Gastrocnemius medialis (tissue), 4 donors: ENCODE results near the gene PDE4D.

Experiments used
- POLR2A ChIP-seq, 2 donors: fragments of 450-650 bp; IDR thresholded peaks; one replicate each; pipeline ENCODE4 v1.6.1; 2017; ENCODE audit warnings: antibody characterized with exemption in 2 of 2, mild to moderate bottlenecking in 2 of 2, moderate library complexity in 2 of 2
- TF ChIP-seq, protein P1 (sequence below), 5 experiments: fragments of 450-650 bp in 3 of 5; fragments of 200-600 bp in 2 of 5; sonication (generic) in 2 of 5; IDR thresholded peaks in 4 of 5; conservative IDR thresholded peaks in 1 of 5; 1 replicate in 4 of 5; 2 replicates in 1 of 5; pipeline ENCODE4 v1.5.1; 2016 to 2019; ENCODE audit warnings: antibody characterized with exemption in 5 of 5, mild to moderate bottlenecking in 3 of 5, moderate library complexity in 3 of 5

DNA sequence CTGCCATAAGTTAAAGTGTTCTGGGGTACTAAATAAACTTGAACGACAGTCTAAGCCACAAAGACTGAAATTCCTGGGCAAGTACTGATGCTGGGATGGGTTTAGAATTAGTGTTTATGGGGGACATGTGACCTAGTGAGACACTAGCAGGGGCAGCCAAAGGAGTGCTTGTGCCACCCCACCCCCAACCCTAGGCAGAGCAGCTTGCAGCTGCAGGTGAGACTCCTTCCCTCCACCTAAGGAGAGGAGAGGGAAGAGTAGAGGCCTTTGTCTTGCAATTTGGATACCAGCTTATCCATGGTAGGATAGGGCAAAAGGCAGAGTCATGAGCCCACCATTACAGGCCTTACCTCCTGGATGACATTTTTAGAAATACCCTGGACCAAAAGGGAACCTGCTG, 28.7 kb upstream of the PDE4D start:
- no peak for TF ChIP-seq POLR2A (IDR thresholded peaks at IDR 0.05)
- TF ChIP-seq, protein P1, sequence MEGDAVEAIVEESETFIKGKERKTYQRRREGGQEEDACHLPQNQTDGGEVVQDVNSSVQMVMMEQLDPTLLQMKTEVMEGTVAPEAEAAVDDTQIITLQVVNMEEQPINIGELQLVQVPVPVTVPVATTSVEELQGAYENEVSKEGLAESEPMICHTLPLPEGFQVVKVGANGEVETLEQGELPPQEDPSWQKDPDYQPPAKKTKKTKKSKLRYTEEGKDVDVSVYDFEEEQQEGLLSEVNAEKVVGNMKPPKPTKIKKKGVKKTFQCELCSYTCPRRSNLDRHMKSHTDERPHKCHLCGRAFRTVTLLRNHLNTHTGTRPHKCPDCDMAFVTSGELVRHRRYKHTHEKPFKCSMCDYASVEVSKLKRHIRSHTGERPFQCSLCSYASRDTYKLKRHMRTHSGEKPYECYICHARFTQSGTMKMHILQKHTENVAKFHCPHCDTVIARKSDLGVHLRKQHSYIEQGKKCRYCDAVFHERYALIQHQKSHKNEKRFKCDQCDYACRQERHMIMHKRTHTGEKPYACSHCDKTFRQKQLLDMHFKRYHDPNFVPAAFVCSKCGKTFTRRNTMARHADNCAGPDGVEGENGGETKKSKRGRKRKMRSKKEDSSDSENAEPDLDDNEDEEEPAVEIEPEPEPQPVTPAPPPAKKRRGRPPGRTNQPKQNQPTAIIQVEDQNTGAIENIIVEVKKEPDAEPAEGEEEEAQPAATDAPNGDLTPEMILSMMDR (IDR thresholded peaks at IDR 0.05 in 4 of 5, conservative IDR thresholded peaks at IDR 0.05 in 1 of 5): no peak
